Jurkat, Clone E6-1 (cell line): Measurements from ENCODE around the gene ARF3.
A peak's percentile ranks its signal among the peaks of the same experiment; 100 is the strongest.

ENCODE experiments used
- DNase-seq: peaks from one replicate; pipeline ENCODE4 v3.0.0-alpha.2; 2011; ENCODE audit warnings: low read depth, low spot score
- H3K4me3 ChIP-seq: 2 replicates; pipeline ENCODE4 v1.5.1; 2011; ENCODE audit warnings: mild to moderate bottlenecking, low read length, control low read depth, moderate library complexity

ARF3 gene

DNA sequence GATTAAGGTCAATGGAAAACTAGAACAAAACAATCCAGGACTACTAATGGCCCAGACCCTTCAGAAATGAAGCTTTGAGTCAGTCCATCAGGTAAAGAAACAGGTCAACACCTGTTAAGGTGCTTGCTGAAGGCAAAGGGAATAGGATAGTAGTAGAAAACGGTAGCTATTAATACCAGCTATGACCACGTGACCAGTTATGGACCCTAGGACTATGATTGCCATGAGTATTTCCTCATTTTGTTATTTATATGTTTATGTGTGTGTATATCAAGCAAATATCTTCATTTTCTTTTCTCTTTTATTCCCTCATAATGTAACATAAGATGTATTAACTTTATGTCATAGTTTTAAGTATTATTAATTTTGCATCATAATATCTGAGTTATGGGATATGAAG lies 57.6 kb downstream of the ARF3 start:
- no peak overlapping the region for H3K4me3 ChIP-seq
- DNase-seq: no peak

DNA sequence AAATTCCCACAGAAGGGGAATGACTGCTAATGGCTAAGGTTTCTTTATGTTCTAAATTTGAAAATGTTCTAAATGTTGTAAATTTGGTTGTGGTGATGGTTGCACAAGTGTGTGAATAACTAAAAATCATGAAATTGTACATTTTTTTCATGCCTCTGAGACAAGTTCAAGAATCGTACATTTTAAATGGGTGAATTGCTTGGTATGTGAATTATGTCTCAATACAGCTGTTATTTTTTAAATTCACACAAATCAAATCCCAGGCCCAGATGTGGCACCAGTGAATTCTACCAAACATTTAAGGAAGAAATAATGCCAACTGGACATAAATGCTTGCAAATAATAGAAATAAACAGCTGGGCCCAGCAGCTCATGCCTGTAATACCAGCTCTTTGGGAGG lies 63.0 kb downstream of the ARF3 start:
- DNase-seq: no peak
- no peak overlapping the region for H3K4me3 ChIP-seq

DNA sequence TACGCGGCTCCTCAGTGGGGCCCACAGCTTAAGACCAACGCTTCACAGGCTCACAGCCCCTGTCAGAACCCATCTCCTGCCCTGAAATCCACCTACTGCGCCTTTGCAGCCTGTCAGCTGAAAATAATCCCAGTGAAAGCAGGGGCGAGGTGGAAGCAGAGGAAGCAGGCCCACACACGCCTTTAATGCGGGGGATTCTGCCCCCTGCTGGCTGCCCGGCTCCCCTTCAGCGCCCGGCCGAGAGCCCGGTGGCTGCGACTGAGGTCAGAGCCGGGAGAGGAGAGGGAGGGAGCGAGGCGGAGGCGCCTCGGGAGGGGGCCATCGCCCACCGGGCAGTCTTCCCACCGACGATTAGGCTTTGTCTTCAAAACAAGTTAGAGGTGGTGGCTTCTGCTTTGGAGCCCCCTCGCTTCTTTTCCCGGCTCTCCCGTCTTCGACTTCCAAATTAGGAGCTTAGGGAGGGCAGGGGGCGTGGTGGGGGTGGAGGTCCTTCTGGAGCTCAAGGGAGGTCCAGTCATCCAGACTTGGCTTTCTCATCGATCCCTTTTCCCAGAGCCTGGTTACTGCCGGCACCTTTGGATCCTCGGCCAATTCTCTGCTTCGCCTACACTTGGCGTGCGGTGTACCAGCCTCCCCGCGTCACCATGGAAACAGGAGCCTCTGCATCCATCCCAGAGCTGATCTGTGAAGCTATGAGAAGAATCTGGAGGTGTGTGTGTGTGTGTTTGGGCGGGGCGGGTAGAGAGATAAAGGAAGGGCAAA lies 66.4 kb downstream of the ARF3 start:
- no peak overlapping the region; the same call in 1 of the 2 replicates for H3K4me3 ChIP-seq
- peak; percentile 39 for DNase-seq

DNA sequence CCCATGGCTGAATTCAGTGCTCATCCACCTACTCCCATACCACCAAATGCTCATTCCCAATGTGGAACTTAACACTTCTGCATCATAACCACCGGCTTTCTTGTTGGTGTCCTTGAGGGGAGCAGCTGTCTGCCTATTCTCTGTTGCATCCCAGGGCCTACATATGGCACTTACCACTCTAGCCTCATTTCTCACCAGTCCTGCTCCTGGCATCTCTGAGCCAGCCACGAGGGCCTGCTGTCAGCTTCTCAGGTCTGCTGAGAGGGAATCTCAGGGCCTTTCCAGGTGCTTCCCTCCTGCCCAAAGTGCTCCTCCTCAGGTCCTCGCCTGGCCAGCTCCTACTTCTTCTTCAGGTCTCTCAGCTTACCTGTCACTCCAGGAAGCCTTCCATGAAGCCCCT lies 67.6 kb downstream of the ARF3 start:
- no peak overlapping the region for H3K4me3 ChIP-seq
- no peak for DNase-seq
